Fibroblast of lung (primary cell): ENCODE measurements around the gene RTF1. TPM values are rescaled to one million over a fixed set of nuclear protein-coding genes. Genes with fewer than 3 reads are reported as not detected.
A peak's percentile ranks its signal among the peaks of the same experiment; 100 is the strongest.

Experiments used
- DNase-seq, 2 donors: peaks; one replicate each; pipeline versions ENCODE4 v3.0.0 to v3.0.0-alpha.2; 2010; ENCODE audit warnings: low read depth in 2 of 2
- H2AFZ ChIP-seq: 2 replicates; pipeline ENCODE4 v1.5.1; 2012; ENCODE audit warnings: low read length, control low read depth, inconsistent platforms
- H3K27ac ChIP-seq: 2 replicates; pipeline ENCODE4 v1.5.1; 2011; ENCODE audit warnings: low read length, control low read depth; ENCODE audit not compliant: insufficient read depth
- H3K27me3 ChIP-seq: 2 replicates; pipeline ENCODE4 v1.5.1; 2011; ENCODE audit warnings: mild to moderate bottlenecking, low read length; ENCODE audit not compliant: control insufficient read depth, insufficient read depth
- H3K36me3 ChIP-seq: 2 replicates; pipeline ENCODE4 v1.5.1; 2011; ENCODE audit warnings: low read length; ENCODE audit not compliant: control insufficient read depth, insufficient read depth
- H3K4me1 ChIP-seq: 2 replicates; pipeline ENCODE4 v1.5.1; 2011; ENCODE audit warnings: low read length; ENCODE audit not compliant: control insufficient read depth, insufficient read depth; ENCODE audit errors: extremely low read depth
- H3K4me2 ChIP-seq: 2 replicates; pipeline ENCODE4 v1.5.1; 2011; ENCODE audit warnings: low read length, control low read depth; ENCODE audit not compliant: insufficient read depth; ENCODE audit errors: extremely low read depth
- H3K4me3 ChIP-seq, 4 experiments: fragments of 200-600 bp in 1 of 4; sonication (generic) in 1 of 4; replicated peaks in 1 of 4; 2 replicates each; pipeline ENCODE4 v1.5.1; 2011 to 2016; ENCODE audit warnings: low read length in 4 of 4, low read depth in 3 of 4, mild to moderate bottlenecking in 3 of 4, control low read depth in 2 of 4, inconsistent platforms in 1 of 4, mixed read lengths in 1 of 4; ENCODE audit not compliant: insufficient read depth in 1 of 4; ENCODE audit errors: control extremely low read depth in 1 of 4
- H3K79me2 ChIP-seq: 2 replicates; pipeline ENCODE4 v1.5.1; 2012; ENCODE audit warnings: mild to moderate bottlenecking, low read length, inconsistent platforms; ENCODE audit not compliant: control insufficient read depth, insufficient read depth
- H3K9ac ChIP-seq: 2 replicates; pipeline ENCODE4 v1.5.1; 2011; ENCODE audit warnings: mild to moderate bottlenecking, low read length, control low read depth; ENCODE audit not compliant: insufficient read depth
- H3K9me3 ChIP-seq: 2 replicates; pipeline ENCODE4 v1.5.1; 2012; ENCODE audit warnings: low read depth, low read length; ENCODE audit not compliant: control insufficient read depth, insufficient read depth
- H4K20me1 ChIP-seq: 2 replicates; pipeline ENCODE4 v1.5.1; 2011; ENCODE audit warnings: low read length; ENCODE audit not compliant: control insufficient read depth, insufficient read depth; ENCODE audit errors: extremely low read depth
- CTCF ChIP-seq, 2 donors: IDR thresholded peaks in 1 of 2; conservative IDR thresholded peaks in 1 of 2; 1 replicate in 1 of 2; 2 replicates in 1 of 2; pipeline ENCODE4 v1.5.1; 2011 to 2012; ENCODE audit warnings: low read length in 2 of 2, control low read depth in 1 of 2, inconsistent platforms in 1 of 2, low read depth in 1 of 2, mild to moderate bottlenecking in 1 of 2
- EZH2 ChIP-seq: IDR thresholded peaks from 2 replicates; pipeline ENCODE4 v1.5.1; 2012; ENCODE audit warnings: low read length, control low read depth, mild to moderate bottlenecking; ENCODE audit errors: missing control alignments
- polyA plus RNA-seq, 2 donors: library from polyadenylated mRNA; depleted of rRNA in 1 of 2; stranded (reverse) in 1 of 2; unstranded in 1 of 2; fragments of >200 nt; gene quantifications; 2 replicates each; pipeline ENCODE4 v1.2.1, GENCODE V29; 2011 to 2012; ENCODE audit warnings: missing spikeins in 1 of 2
- total RNA-seq: library from RNA; depleted of rRNA; stranded (reverse); fragments of >200 nt; gene quantifications from 2 replicates; pipeline ENCODE4 v1.2.1, GENCODE V29; 2014

The RTF1 gene
- total and polyA plus RNA-seq, 2 donors (not counting 1 experiment from before 2014, with no cell fraction given) = 16.0 to 38.9 TPM

GRCh38 chr15:41408234-41408641 is 8.7 kb upstream of the RTF1 start:
- Histone ChIP-seq H3K27ac (no peak overlapping the region), H3K27me3 (no peaks in the 10 kb centered on the region), H3K4me2 (no peak overlapping the region), H3K79me2 (no peaks in the 10 kb centered on the region), H3K4me3 (no peak overlapping the region), H4K20me1 (no peaks in the 10 kb centered on the region), H3K4me1 (no peaks in the 10 kb centered on the region), H3K9ac (no peak overlapping the region), H3K36me3 (no peaks in the 10 kb centered on the region), H2AFZ (no peak overlapping the region), H3K9me3 (no peaks in the 10 kb centered on the region)
- DNase-seq = peak in 1 of 2 donors; percentile 65
- no peak for TF ChIP-seq CTCF (conservative IDR thresholded peaks at IDR 0.05 in 1 of 2, IDR thresholded peaks at IDR 0.05 in 1 of 2; ENCODE audit: low read depth in 1 of 2, low read length in 2 of 2)
- TF ChIP-seq EZH2 = no peak

DNA sequence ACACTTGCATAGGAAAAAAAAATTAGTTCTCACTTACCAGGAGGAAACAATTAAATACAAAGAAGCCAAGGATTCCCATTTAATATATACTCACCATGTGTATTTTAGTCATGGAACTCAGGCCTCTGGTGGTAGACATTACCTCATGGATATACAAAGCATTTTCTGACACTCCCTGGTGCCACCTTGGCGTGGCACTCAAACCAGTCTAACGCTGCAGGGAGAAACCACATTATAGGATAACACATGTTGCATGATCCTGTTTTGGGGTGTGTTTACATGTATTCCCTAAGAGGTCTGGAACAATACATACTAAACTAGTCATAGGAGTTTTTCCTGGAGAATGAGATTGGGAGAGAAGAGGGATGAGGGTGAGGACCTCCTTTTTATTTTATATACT is 5.9 kb upstream of the RTF1 start:
- TF ChIP-seq CTCF (conservative IDR thresholded peaks at IDR 0.05 in 1 of 2, IDR thresholded peaks at IDR 0.05 in 1 of 2; ENCODE audit: low read depth in 1 of 2, low read length in 2 of 2) (no peak), EZH2 (no peak)
- no peak overlapping the region for H3K9ac ChIP-seq
- no peaks in the 10 kb centered on the region for H4K20me1 ChIP-seq
- H3K9me3 ChIP-seq = no peaks in the 10 kb centered on the region
- no peak overlapping the region for H3K4me2 ChIP-seq
- DNase-seq = no peak
- no peaks in the 10 kb centered on the region for H3K36me3 ChIP-seq
- no peaks in the 10 kb centered on the region for H3K27me3 ChIP-seq
- no peak overlapping the region for H3K27ac ChIP-seq
- H3K4me1 ChIP-seq = no peaks in the 10 kb centered on the region
- no peak overlapping the region for H3K4me3 ChIP-seq
- peaks cover 2% of the 10 kb centered on the region for H3K79me2 ChIP-seq
- H2AFZ ChIP-seq = no peak overlapping the region

DNA sequence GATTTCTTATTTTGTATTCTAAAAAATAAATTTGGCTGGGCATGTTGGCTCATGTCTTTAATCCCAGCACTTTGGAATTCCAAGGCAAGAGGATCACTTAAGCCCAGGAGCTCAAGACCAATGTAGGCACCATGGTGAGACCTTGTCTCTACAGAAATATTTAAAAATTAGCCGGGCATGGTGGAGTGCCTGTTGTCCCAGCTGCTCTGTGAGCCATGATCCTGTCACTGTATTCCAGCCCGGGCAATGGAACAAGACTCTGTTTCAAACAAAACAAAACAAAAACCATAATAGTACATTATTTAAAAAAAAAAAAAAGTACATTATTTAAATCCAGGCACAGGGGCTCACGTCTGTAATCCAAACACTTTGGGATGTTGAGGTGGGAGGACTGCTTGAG is 5.5 kb upstream of the RTF1 start:
- DNase-seq = no peak
- H3K9ac ChIP-seq = no peak overlapping the region
- no peak for TF ChIP-seq EZH2
- TF ChIP-seq CTCF (conservative IDR thresholded peaks at IDR 0.05 in 1 of 2, IDR thresholded peaks at IDR 0.05 in 1 of 2; ENCODE audit: low read depth in 1 of 2, low read length in 2 of 2) = no peak

More for the DNA sequence above, 5.5 kb upstream of the RTF1 start:
- no peak overlapping the region for H3K27ac ChIP-seq
- no peak overlapping the region for H2AFZ ChIP-seq
- H4K20me1 ChIP-seq = no peaks in the 10 kb centered on the region
- no peak overlapping the region for H3K4me3 ChIP-seq
- no peaks in the 10 kb centered on the region for H3K36me3 ChIP-seq
- no peaks in the 10 kb centered on the region for H3K9me3 ChIP-seq
- H3K27me3 ChIP-seq = no peaks in the 10 kb centered on the region
- H3K79me2 ChIP-seq = peaks cover 6% of the 10 kb centered on the region
- H3K4me2 ChIP-seq = no peak overlapping the region
- no peaks in the 10 kb centered on the region for H3K4me1 ChIP-seq
